ENCODE data around the gene PRPSAP1.

Gene PRPSAP1

GRCh38 chr17:76264755-76265623 lies 88.7 kb downstream of the PRPSAP1 start, which contains the start of gene UBALD2:
Gene UBALD2, plus strand, starts transcription at chr17:76265348. Its CDS starts 158 bp downstream, at chr17:76265506.
- Mint-ChIP-seq H3K27ac (peak within 1 kb of the TSS; percentile 99), H3K36me3 (peaks cover 6% of the 10 kb centered on the region), H3K4me1 (ENCODE audit: low read depth) (peaks cover 62% of the 10 kb centered on the region), H3K9me3 (ENCODE audit: low read depth) (no peaks in the 10 kb centered on the region), H3K27me3 (no peaks in the 10 kb centered on the region), H3K4me3 (peak within 1 kb of the TSS; percentile 92)

GRCh38 chr17:76264425-76264754 lies 89.3 kb downstream of the PRPSAP1 start:
- H3K9me3 Mint-ChIP-seq (ENCODE audit: low read depth): no peaks in the 10 kb centered on the region
- H3K27ac Mint-ChIP-seq: peak overlapping the region; percentile 97
- H3K4me3 Mint-ChIP-seq: peak overlapping the region; percentile 78
- peaks cover 6% of the 10 kb centered on the region for H3K36me3 Mint-ChIP-seq
- no peaks in the 10 kb centered on the region for H3K27me3 Mint-ChIP-seq
- peaks cover 56% of the 10 kb centered on the region for H3K4me1 Mint-ChIP-seq (ENCODE audit: low read depth)

- H3K27ac Mint-ChIP-seq: peak overlapping the region; percentile 97
- peak overlapping the region; percentile 78 for H3K4me3 Mint-ChIP-seq
- no peaks in the 10 kb centered on the region for H3K27me3 Mint-ChIP-seq
- H3K9me3 Mint-ChIP-seq (ENCODE audit: low read depth): no peaks in the 10 kb centered on the region
- H3K36me3 Mint-ChIP-seq: peaks cover 6% of the 10 kb centered on the region
- peaks cover 51% of the 10 kb centered on the region for H3K4me1 Mint-ChIP-seq (ENCODE audit: low read depth)
These were observed 89.8 kb downstream of the PRPSAP1 start for GRCh38 chr17:76263896-76264295.

- Mint-ChIP-seq H3K4me1 (ENCODE audit: low read depth) (peaks cover 44% of the 10 kb centered on the region), H3K9me3 (ENCODE audit: low read depth) (no peaks in the 10 kb centered on the region), H3K36me3 (peaks cover 2% of the 10 kb centered on the region), H3K27ac (peak overlapping the region; percentile 97), H3K4me3 (peak overlapping the region; percentile 78), H3K27me3 (no peaks in the 10 kb centered on the region)
These were observed 90.9 kb downstream of the PRPSAP1 start for GRCh38 chr17:76262732-76263344.

- peaks cover 3% of the 10 kb centered on the region for H3K36me3 Mint-ChIP-seq
- peak overlapping the region; percentile 97 for H3K27ac Mint-ChIP-seq
- H3K4me1 Mint-ChIP-seq (ENCODE audit: low read depth): peaks cover 39% of the 10 kb centered on the region
- peaks cover 3% of the 10 kb centered on the region for H3K9me3 Mint-ChIP-seq (ENCODE audit: low read depth)
- no peak overlapping the region for H3K4me3 Mint-ChIP-seq
- no peaks in the 10 kb centered on the region for H3K27me3 Mint-ChIP-seq
These were observed 92.1 kb downstream of the PRPSAP1 start for GRCh38 chr17:76261421-76262215.

GRCh38 chr17:76260669-76261068 lies 93.0 kb downstream of the PRPSAP1 start:
- peaks cover 3% of the 10 kb centered on the region for H3K9me3 Mint-ChIP-seq (ENCODE audit: low read depth)
- peaks cover 3% of the 10 kb centered on the region for H3K36me3 Mint-ChIP-seq
- H3K4me1 Mint-ChIP-seq (ENCODE audit: low read depth): peaks cover 48% of the 10 kb centered on the region
- H3K4me3 Mint-ChIP-seq: no peak overlapping the region
- no peaks in the 10 kb centered on the region for H3K27me3 Mint-ChIP-seq
- peak overlapping the region; percentile 41 for H3K27ac Mint-ChIP-seq

- H3K4me3 Mint-ChIP-seq: no peak overlapping the region
- no peaks in the 10 kb centered on the region for H3K27me3 Mint-ChIP-seq
- H3K27ac Mint-ChIP-seq: peak overlapping the region; percentile 28
- H3K36me3 Mint-ChIP-seq: peaks cover 3% of the 10 kb centered on the region
- peaks cover 52% of the 10 kb centered on the region for H3K4me1 Mint-ChIP-seq (ENCODE audit: low read depth)
- H3K9me3 Mint-ChIP-seq (ENCODE audit: low read depth): peaks cover 3% of the 10 kb centered on the region
These were observed 93.5 kb downstream of the PRPSAP1 start for GRCh38 chr17:76260220-76260619.

All from activated naive CD8-positive, alpha-beta T cell (primary cell).